GM19099 (cell line): ENCODE results near the gene TYRO3.

ENCODE experiments used
- POLR2A ChIP-seq: IDR thresholded peaks from 3 replicates; pipeline ENCODE4 v1.6.1; 2011; ENCODE audit warnings: low read depth; ENCODE audit not compliant: insufficient read length; ENCODE audit errors: extremely low read depth

TYRO3 gene

GRCh38 chr15:41584636-41585126 lies 25.7 kb downstream of the TYRO3 start:
- no peak for TF ChIP-seq POLR2A

- no peak for TF ChIP-seq POLR2A
Observed at GRCh38 chr15:41585127-41586047, 26.4 kb downstream of the TYRO3 start.

GRCh38 chr15:41594801-41595746 lies 36.1 kb downstream of the TYRO3 start:
- no peak for TF ChIP-seq POLR2A

DNA sequence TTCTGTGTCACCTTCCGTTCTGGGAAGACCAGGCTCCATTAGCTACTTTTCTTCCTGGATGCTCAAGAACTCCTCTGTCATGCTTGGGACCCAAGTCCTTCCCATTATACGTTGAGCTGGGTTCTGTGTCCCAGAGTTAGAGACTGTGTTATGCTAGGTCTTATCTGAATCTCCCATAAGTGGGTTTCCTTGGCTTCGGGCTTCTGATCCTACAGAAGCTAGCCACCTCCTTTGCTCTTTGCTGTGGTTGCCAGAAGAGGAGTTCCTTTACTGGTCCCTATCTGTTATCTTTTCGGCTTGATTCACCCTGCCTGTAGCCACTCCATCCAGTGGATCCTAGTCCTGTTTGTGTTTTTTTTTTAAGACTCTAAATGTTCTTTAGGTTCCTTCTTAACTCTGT lies 38.0 kb downstream of the TYRO3 start:
- no peak for TF ChIP-seq POLR2A

GRCh38 chr15:41597787-41598186 lies 38.8 kb downstream of the TYRO3 start:
- no peak for TF ChIP-seq POLR2A

GRCh38 chr15:41599061-41599460 lies 40.0 kb downstream of the TYRO3 start:
- no peak for TF ChIP-seq POLR2A

DNA sequence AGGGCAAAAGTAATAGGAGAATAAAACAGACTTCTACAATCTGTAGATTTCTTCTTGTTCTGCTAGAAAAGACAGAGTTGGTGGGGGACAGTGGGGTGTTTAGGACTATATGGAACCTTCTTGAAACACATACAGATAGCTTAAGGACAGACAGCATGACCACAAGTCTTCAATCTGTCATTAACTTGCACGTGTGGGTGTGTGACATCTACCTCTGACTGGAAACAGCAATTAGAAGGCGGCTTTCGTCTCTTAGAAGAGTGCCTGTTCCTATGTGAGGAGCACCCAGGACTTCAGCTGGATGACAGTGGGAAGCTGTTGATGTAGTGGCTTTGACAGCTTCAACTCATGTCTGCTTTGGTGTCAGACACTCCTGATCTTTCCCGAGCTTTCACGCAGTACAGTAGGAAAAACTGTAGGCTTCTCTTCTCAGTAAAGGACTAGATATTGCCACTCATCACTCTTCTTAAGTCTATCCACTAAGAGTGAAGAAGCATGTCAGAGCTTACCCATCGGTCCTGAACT lies 44.5 kb downstream of the TYRO3 start:
- TF ChIP-seq POLR2A = no peak

GRCh38 chr15:41603941-41604911 lies 45.2 kb downstream of the TYRO3 start:
- TF ChIP-seq POLR2A = no peak

DNA sequence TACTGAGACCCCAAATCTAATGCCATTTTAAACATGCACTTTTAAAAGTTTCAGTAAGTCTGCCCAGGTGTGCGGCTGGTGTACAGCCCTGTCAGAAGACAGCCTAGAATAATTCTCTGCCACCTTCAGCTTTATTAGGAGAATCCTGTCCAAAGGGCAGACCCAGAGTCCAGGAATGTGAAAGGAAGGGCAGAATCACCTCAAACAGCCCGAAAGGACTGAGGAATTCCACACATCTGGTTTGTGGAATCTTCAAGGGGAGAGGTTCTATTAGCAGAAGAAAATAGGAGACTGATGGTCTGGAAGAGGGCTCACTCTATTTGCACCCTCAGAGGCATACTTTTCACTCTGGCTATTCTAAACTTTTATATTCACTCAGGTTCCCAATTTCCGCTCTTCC lies 46.6 kb downstream of the TYRO3 start:
- TF ChIP-seq POLR2A = no peak

DNA sequence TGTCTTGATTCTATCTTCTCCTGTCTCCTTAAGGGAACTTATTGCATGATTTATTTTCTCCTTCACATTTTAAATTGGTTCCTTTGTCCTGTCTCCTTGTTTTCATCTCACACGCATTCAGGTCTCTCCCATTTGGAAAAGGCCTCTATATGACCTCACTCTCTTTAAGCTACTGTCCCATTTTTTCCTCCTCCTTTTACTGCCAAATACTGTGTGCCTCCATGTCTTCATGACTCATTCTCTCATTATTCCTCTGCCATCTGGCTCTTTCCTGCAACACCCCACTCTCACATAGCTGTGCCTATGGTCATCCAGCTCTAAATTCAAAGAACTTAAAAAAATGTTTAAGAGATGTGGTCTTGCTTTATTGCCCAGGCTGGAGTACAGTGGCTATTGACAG lies 48.0 kb downstream of the TYRO3 start:
- TF ChIP-seq POLR2A = no peak

DNA sequence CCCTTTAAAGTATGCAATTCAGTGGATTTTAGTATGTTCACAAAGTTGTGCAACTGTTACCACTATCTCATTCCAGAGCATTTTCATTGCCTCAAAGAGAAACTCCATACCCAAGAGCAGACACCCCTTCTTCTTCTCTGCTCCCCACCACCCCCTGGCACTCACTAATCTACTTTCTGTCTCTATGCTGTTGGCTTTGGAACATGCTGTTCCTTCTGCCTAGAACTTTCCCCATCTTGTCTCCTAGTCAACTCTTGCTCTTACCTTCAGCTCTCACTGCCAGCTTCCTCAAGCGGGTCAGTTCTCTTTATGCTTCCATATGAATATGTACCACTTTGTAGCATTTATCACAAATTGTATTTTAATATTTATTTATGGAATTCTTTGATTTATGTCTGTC lies 50.1 kb downstream of the TYRO3 start:
- no peak for TF ChIP-seq POLR2A

DNA sequence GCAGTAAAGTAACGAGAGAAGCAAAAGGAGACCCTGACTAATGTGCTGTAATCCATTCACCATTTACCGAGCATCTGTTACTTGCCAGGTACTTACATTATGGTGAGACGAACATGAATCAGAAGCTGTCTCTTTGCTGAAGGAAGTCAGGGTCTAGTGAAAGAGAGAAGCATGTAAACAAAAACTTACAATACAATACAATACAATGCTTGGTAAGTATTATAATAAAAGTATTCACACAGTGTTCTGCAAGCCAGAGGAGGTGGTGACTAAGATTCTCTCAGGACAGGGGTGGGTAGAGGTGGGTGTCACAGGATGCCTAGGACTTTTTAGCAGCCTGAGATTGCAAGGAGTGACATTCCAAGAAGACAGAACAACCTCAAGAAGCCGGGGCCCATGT lies 51.0 kb downstream of the TYRO3 start:
- no peak for TF ChIP-seq POLR2A

DNA sequence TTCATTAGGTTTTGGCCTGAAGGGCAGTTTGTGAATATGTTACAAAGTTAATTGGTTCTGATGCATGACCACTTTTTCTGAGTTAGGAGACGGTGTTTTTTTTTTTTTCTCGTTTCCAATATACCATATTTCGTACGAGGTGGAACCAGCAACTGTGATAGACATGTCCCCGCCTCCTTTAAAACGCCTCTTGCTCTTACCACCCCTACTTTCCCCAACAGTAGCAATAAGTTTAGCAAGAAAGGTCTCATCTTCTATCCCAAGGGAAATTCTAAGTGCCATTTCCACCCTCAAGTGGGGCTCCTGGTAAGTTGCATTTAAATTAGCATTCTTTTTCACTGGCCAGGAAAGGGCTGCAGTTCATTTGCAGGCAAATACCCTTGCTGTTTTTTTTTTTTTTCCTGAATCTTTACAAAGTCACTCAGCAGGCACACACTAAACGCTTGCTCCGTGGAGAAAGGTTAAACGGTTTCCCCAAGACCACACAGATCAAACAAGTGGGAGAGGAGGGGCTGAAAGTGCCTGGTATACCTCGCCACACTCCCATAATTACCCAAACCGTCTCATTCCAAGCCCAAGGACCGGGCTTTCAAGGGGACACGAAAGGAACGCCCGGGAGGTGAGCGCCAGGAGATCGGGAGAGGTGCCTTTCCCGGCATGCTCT lies 61.7 kb downstream of the TYRO3 start:
- no peak for TF ChIP-seq POLR2A
